Measurements from ENCODE around the gene AKAP8L.
A peak's percentile ranks its signal among the peaks of the same experiment; 100 is the strongest.

Gene AKAP8L

GRCh38 chr19:15432629-15433518, 14.1 kb upstream of the AKAP8L start:
- DNase-seq = peak; percentile 93 to 94

DNA sequence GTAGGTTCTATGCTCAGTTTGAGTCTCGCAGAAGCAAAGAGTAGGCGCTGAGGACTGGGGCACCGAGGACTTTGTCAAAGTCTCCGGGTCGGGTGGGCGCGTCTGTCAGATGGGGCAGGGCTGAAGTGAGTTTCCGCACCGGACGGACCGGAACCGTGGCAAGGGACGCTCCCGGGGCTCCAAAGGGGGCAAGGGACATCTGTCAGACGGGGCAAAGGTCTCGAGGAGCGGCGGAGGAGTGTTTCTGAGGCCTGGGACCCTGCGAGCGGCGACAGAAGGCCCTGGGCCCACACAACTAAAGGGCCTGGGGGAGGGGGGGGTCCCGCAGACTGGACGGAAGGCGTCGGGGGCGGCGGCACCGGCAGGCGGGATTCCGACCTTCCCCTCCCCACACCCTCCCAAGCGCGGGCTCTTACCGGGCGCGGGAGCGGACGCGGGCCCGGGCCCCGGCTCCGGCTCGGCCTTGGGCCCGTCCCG, 13.3 kb upstream of the AKAP8L start:
- DNase-seq = peak in 1 of 2 donors; percentile 19

GRCh38 chr19:15431396-15432017, 12.7 kb upstream of the AKAP8L start:
- DNase-seq = no peak

- no peak for DNase-seq
These were observed 11.8 kb upstream of the AKAP8L start for GRCh38 chr19:15430526-15431120.

DNA sequence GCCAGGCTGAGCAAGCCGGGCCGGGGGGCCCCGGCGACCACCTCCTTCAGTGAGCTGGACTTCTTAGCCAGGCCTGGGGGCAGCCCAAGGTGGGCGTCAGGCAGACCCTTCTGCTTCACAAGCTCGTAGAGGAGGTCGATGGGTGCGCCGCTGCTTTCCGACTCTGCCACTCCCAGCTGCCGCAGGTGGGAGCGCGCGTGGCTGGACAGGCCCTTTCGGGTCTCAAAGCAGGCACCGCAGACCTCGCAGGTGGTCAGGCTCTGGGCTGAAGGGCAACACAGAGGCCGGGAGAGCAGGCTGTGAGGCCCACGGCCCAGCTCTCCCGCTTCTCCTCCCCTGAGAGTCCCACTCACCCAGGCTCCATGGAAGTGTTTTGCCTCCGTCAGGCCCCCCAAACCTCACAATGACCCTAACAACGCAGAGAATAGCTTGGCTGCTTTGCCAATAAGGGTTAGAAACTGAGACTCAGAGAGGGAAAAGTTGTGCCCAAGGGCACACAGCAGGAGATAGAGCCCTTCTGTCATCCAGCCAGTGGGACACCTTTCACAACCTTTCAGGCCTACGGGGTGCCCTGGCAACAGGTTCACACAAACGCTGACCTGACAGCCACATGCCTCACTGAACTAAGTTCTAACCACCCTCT, 11.2 kb upstream of the AKAP8L start:
- DNase-seq = no peak

DNA sequence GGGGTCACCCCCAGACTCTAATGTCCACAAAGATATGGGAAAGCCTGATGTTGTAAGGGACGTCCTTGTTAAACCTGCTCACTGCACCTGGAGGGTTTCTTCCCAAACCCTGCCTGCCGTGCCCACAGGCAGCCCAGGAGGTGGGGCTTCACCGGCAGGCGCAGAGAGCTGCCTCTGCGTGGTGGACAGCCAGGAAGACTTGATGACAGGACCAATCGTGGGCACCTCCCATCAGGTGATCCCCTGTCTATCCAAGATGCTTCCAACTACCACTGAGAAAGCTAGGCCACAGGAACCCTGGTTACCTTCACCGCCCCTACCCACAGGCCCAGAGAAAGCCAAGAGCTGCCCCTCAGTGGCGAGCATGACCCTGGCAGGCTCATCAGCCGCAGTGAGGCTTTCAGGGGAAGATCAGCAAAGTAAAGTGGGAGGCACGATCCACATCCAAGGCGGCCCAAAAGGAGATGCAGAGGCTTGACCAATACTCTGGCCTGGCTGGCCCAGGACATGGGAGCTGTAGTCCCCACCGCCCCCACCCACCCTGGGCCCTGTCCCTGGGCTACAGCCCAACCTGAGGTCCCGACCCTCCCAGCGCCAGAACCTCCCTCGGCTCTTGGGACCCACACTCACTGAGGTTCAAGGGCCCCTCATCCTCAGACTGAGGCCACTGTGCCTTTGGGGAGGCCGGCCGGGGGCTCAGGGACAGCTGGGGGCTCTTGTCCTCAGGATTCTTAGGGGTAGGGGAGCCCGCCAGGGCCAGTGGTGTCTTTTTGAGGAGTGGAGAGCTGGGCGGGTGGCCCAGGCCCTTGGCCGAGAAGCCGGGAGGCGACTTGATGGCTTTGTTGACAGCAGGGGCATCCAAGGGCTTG, 10.4 kb upstream of the AKAP8L start:
- no peak for DNase-seq

DNA sequence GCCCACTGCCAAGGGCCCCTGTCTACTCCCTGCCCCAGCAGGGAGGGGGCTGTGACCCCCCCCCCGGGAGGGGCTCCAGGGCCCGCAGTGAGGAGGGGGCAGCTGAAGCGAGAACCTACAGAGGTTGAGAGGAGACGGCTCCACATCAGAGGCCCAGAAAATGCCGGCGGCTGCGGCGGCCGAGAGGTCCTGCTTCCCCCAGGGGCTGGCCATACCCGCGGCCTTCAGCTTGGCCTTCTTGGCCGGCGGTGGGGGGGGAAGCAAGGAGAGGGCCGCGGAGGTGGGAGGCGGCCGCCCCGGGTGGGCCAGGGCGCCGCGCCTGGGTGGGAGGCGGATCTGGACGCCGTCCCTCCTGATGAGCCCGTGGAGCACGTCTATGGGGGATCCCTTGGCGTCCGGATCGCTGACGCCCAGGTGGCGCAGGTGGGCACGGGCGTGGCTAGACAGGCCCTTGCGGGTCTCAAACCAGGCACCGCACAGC, 9.2 kb upstream of the AKAP8L start:
- no peak for DNase-seq

DNA sequence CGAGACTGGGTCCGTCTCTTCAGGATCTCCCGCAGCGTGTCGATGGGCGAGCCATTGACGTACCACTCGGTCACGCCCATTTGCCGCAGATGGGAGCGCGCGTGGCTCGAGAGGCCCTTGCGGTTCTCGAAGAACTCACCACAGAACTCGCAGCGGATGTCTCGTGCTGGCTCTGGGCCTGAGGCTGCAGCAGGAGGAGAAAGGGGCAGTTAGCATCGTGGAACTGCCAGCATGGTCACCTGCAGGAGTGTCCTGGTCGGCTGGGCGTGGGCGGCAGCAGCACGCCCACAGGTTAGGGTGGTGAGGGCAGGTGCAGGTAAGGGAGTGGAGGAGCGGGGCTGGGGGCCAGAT, 8.5 kb upstream of the AKAP8L start:
- no peak for DNase-seq

GRCh38 chr19:15426485-15427349, 7.9 kb upstream of the AKAP8L start:
- DNase-seq = no peak

- no peak for DNase-seq
These were observed 6.6 kb upstream of the AKAP8L start for GRCh38 chr19:15425321-15425950.

- DNase-seq = no peak
These were observed 6.0 kb upstream of the AKAP8L start for GRCh38 chr19:15424692-15425272.

DNA sequence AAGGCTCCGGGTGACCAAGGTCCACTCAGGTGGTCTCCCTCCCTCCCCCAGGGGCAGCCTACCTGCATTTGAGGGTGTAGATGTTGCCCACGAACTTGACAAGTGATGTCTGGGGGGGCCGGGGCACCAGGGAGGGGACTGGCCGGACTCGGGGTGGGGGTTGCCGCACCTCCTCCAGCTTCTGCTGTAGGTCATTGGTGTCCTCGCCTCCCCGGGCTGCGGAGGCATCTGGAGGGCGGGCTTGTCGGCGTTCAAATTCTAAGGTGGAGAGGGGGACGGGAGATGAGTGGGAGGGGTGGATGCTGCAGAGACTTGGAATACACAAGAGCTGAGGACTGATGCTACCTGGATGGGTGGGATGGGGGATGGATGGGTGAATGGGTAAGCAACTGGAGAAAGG, 5.3 kb upstream of the AKAP8L start:
- no peak for DNase-seq

GRCh38 chr19:15423130-15423529, 4.3 kb upstream of the AKAP8L start:
- DNase-seq = no peak

DNA sequence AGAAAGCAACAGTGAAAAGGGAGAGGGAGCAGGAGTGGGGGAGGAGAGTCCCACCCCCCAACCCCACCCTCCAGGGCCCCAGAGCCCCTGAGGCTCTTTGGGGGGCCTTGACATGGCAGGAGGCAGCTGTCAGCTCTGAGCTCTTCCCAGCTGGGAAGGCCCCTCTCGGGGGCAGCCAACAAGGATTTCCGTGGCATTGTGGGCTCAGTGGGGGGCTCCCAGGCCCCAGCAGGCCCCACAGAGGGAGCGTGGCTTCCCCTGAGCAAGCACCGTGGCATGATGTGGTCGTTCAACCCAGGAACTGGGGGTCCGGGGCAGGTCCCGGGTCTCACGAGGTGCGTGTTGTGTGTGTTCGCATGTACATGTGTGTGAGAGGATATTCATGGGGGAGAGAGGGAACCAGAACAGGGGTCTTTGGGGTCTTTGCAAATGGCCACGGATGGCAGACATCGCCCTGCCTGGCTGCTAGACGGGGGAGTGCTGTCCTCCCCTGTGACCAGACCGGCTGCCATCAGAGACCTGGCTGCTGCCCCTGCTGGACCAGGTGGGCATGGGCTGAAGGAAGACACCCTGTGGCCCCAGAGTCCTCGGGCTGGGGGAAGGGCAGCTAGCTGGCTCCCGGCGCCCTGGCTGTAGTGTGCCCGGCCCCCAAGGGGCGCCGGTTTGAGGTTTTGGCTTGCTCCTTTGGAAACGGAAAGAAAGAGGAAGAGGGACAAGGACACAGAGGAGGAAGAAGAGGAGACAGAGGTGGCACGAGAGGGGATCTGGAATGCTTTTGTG, 3.7 kb upstream of the AKAP8L start:
- DNase-seq = no peak

GRCh38 chr19:15421721-15422260, 3.0 kb upstream of the AKAP8L start:
- DNase-seq = no peak

- no peak for DNase-seq
These were observed 2.4 kb upstream of the AKAP8L start for GRCh38 chr19:15421136-15421695.

DNA sequence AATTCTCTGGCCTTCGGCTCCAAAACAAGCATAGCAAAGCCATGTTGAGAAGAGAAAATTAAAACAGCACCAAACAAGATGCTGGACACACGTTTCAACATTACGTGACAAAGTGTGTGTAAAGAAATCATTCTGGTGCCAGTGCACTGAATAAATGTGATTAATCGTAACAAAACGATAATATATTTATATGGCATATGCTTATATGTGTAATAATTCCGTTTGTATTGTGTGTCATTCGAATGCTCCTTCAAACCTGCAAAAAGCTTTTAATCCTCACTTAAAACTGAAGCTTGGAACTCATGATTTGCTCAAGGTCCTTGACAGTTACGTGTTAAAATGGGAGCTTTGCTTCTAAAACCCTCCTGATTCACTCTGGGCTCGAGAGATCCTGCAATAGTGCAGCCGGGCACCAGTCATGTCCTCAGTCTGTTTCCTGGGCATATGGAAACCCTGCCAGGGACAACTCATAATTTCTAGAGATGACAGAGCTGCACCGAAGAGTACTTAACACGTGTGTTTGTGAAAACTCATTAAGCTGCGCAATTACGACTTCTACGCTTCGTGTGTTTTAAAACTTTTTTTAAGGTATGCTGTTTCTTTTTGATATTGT, 731 bp upstream of the AKAP8L start:
- DNase-seq = no peak

GRCh38 chr19:15418231-15418578, 583 bp downstream of the AKAP8L start:
- no peak for DNase-seq

Data from inflammatory macrophage (primary cell).